Stimulated activated CD8-positive, alpha-beta memory T cell treated with anti-CD3 and anti-CD28 coated beads, Interleukin-15, amount 100 ng/mL, for 1 hour (primary cell): ENCODE results near the gene ZFPM1.
A peak's percentile ranks its signal among the peaks of the same experiment; 100 is the strongest.

Experiments
- DNase-seq: peaks from one replicate; pipeline ENCODE4 v3.0.0-alpha.2; 2020; ENCODE audit warnings: low read depth

The ZFPM1 gene

GRCh38 chr16:88433632-88434352 lies 19.3 kb upstream of the ZFPM1 start:
- no peak for DNase-seq

GRCh38 chr16:88434353-88434690 lies 18.8 kb upstream of the ZFPM1 start:
- no peak for DNase-seq

- no peak for DNase-seq
Observed at GRCh38 chr16:88434746-88435145, 18.3 kb upstream of the ZFPM1 start.

GRCh38 chr16:88435437-88436355 lies 17.4 kb upstream of the ZFPM1 start:
- DNase-seq = no peak

GRCh38 chr16:88436796-88437195 lies 16.3 kb upstream of the ZFPM1 start:
- no peak for DNase-seq

- DNase-seq = peak; percentile 39
Observed at GRCh38 chr16:88437367-88437964, 15.6 kb upstream of the ZFPM1 start.

- no peak for DNase-seq
Observed at GRCh38 chr16:88438084-88438870, 14.8 kb upstream of the ZFPM1 start.

- DNase-seq = no peak
Observed at GRCh38 chr16:88439016-88439415, 14.1 kb upstream of the ZFPM1 start.

GRCh38 chr16:88439706-88440105 lies 13.4 kb upstream of the ZFPM1 start:
- DNase-seq = no peak

- DNase-seq = no peak
Observed at GRCh38 chr16:88440111-88440510, 13.0 kb upstream of the ZFPM1 start.

- DNase-seq = no peak
Observed at GRCh38 chr16:88440686-88441405, 12.2 kb upstream of the ZFPM1 start.

- DNase-seq = no peak
Observed at GRCh38 chr16:88441460-88441859, 11.6 kb upstream of the ZFPM1 start.

GRCh38 chr16:88442383-88442726 lies 10.7 kb upstream of the ZFPM1 start:
- no peak for DNase-seq

- DNase-seq = peak; percentile 58
Observed at GRCh38 chr16:88442727-88443576, 10.1 kb upstream of the ZFPM1 start.

GRCh38 chr16:88444826-88445582 lies 8.1 kb upstream of the ZFPM1 start:
- DNase-seq = no peak

- DNase-seq = no peak
Observed at GRCh38 chr16:88445583-88445960, 7.5 kb upstream of the ZFPM1 start.

GRCh38 chr16:88446061-88446460 lies 7.0 kb upstream of the ZFPM1 start:
- DNase-seq = no peak

- no peak for DNase-seq
Observed at GRCh38 chr16:88446736-88447135, 6.3 kb upstream of the ZFPM1 start.

- no peak for DNase-seq
Observed at GRCh38 chr16:88447881-88448280, 5.2 kb upstream of the ZFPM1 start.
